ENCODE measurements around the gene ST6GAL1.

DNA sequence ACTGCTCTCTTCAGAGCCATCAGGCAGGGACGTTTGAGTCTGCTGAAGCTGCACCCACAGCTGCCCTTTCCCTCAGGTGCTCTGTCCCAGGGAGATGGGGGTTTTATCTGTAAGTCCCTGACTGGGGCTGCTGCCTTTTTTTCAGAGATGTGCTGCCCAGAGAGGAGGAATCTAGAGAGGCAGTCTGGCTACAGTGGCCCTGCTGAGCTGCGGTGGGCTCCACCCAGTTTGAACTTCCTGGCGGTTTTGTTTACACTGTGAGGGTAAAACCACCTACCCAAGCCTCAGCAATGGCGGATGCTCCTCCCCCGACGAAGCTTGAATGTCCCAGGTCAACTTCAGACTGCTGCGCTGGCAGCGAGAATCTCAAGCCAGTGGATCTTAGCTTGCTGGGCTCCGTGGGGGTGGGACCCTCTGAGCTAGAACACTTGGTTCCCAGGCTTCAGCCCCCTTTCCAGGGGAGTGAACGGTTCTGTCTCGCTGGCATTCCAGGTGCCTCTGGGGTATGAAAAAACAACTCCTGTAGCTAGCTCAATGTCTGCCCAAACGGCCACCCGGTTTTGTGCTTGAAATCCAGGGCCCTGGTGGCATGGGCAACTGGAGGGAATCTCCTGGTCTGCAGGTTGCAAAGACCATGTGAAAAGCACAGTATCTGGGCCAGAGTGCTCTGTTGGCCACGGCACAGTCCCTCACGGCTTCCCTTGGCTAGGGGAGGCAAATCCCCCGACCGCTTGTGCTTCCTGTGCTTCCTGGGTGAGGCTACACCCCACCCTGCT is 21.1 kb upstream of the ST6GAL1 start:
- TF ChIP-seq GATA3 (IDR thresholded peaks at IDR 0.05; ENCODE audit: low read depth, low read length) (no peak), GATA2 (IDR thresholded peaks at IDR 0.05; ENCODE audit: low read depth, low read length) (no peak)
